IgD-negative memory B cell (primary cell): ENCODE measurements around the gene C2orf42. TPM values are rescaled to one million over a fixed set of nuclear protein-coding genes. Genes with fewer than 3 reads are reported as not detected.
A peak's percentile ranks its signal among the peaks of the same experiment; 100 is the strongest.
"Not testable (repeated sequence)": the region's sequence is repeated elsewhere in the genome, so short reads cannot be mapped to it uniquely, and the experiment has no call there.

Source experiments
- H3K27ac Mint-ChIP-seq, 3 donors: one replicate each; pipeline ENCODE4 v1.8.0; 2020 to 2022; ENCODE audit warnings: mild to moderate bottlenecking in 3 of 3, mixed read lengths in 3 of 3, moderate library complexity in 1 of 3
- H3K27me3 Mint-ChIP-seq: one replicate; pipeline ENCODE4 v1.8.0; 2021; ENCODE audit warnings: mixed read lengths
- H3K36me3 Mint-ChIP-seq: one replicate; pipeline ENCODE4 v1.8.0; 2020; ENCODE audit warnings: mild to moderate bottlenecking, mixed read lengths
- H3K4me1 Mint-ChIP-seq, 3 donors: one replicate each; pipeline ENCODE4 v1.8.0; 2020 to 2022; ENCODE audit warnings: mixed read lengths in 3 of 3, mild to moderate bottlenecking in 1 of 3
- H3K4me3 Mint-ChIP-seq, 4 donors: one replicate each; pipeline ENCODE4 v1.8.0; 2020 to 2022; ENCODE audit warnings: mild to moderate bottlenecking in 4 of 4, mixed read lengths in 4 of 4, moderate library complexity in 3 of 4
- H3K9me3 Mint-ChIP-seq, 3 donors: one replicate each; pipeline ENCODE4 v1.8.0; 2020 to 2021; ENCODE audit warnings: mixed read lengths in 3 of 3, mild to moderate bottlenecking in 1 of 3
- polyA plus RNA-seq: library from polyadenylated mRNA; unstranded; fragments of 300-500 nt; fragmentation: Illumina TruSeq; gene quantifications from one replicate; pipeline ENCODE4 v1.2.3, GENCODE V29; 2021

The C2orf42 gene
- polyA plus RNA-seq, 1 donor from 2014 or later, result 30.7 TPM

GRCh38 chr2:70145144-70145490, 45.7 kb downstream of the C2orf42 start:
- Mint-ChIP-seq H3K4me1 (peaks cover 20 to 24% (median 21%) of the 10 kb centered on the region in 3 donors), H3K4me3 (peak overlapping the region in 3 of 4 donors; percentile 26 to 60 (median 49)), H3K36me3 (peaks cover 1% of the 10 kb centered on the region), H3K27ac (peak overlapping the region; percentile 47 to 99 (median 58)), H3K27me3 (no peaks in the 10 kb centered on the region), H3K9me3 (no peaks in the 10 kb centered on the region)

- Mint-ChIP-seq H3K36me3 (no peaks in the 10 kb centered on the region), H3K4me3 (peak overlapping the region in 2 of 4 donors; percentile 26 to 60), H3K4me1 (peaks cover 21 to 24% (median 23%) of the 10 kb centered on the region in 3 donors), H3K9me3 (no peaks in the 10 kb centered on the region), H3K27ac (peak overlapping the region; percentile 58 to 99 (median 86)), H3K27me3 (no peaks in the 10 kb centered on the region)
These were observed 46.2 kb downstream of the C2orf42 start for GRCh38 chr2:70144443-70145143.

GRCh38 chr2:70143314-70144150, 47.3 kb downstream of the C2orf42 start:
- Mint-ChIP-seq H3K4me3 (peak overlapping the region; percentile 90 to 96 (median 92)), H3K4me1 (peaks cover 21 to 24% (median 23%) of the 10 kb centered on the region in 3 donors), H3K36me3 (no peaks in the 10 kb centered on the region), H3K9me3 (no peaks in the 10 kb centered on the region), H3K27me3 (no peaks in the 10 kb centered on the region), H3K27ac (peak overlapping the region; percentile 99 to 100 (median 99))

- Mint-ChIP-seq H3K36me3 (no peaks in the 10 kb centered on the region), H3K4me3 (peak overlapping the region; percentile 90 to 96 (median 92)), H3K9me3 (no peaks in the 10 kb centered on the region), H3K4me1 (peaks cover 21 to 26% (median 24%) of the 10 kb centered on the region in 3 donors), H3K27me3 (no peaks in the 10 kb centered on the region), H3K27ac (peak overlapping the region; percentile 99 to 100 (median 99))
These were observed 48.1 kb downstream of the C2orf42 start for GRCh38 chr2:70142590-70143313.

- Mint-ChIP-seq H3K9me3 (no peaks in the 10 kb centered on the region), H3K27ac (peak overlapping the region; percentile 99 to 100 (median 99)), H3K36me3 (no peaks in the 10 kb centered on the region), H3K4me1 (peaks cover 23 to 30% (median 24%) of the 10 kb centered on the region in 3 donors), H3K4me3 (peak overlapping the region; percentile 90 to 97 (median 92)), H3K27me3 (no peaks in the 10 kb centered on the region)
These were observed 48.8 kb downstream of the C2orf42 start for GRCh38 chr2:70141902-70142589.

- peak overlapping the region; percentile 87 to 97 (median 92) for H3K4me3 Mint-ChIP-seq
- no peaks in the 10 kb centered on the region for H3K27me3 Mint-ChIP-seq
- no peaks in the 10 kb centered on the region for H3K36me3 Mint-ChIP-seq
- H3K27ac Mint-ChIP-seq, result peak overlapping the region; percentile 98 to 100 (median 99)
- H3K9me3 Mint-ChIP-seq, result no peaks in the 10 kb centered on the region
- peaks cover 19 to 32% (median 23%) of the 10 kb centered on the region in 3 donors for H3K4me1 Mint-ChIP-seq
These were observed 49.5 kb downstream of the C2orf42 start for GRCh38 chr2:70141212-70141901.

- no peaks in the 10 kb centered on the region for H3K36me3 Mint-ChIP-seq
- no peaks in the 10 kb centered on the region for H3K27me3 Mint-ChIP-seq
- peaks cover 23 to 36% (median 24%) of the 10 kb centered on the region in 3 donors for H3K4me1 Mint-ChIP-seq
- peak overlapping the region; percentile 87 to 97 (median 92) for H3K4me3 Mint-ChIP-seq
- H3K27ac Mint-ChIP-seq, result peak overlapping the region; percentile 98 to 100 (median 99)
- H3K9me3 Mint-ChIP-seq, result no peaks in the 10 kb centered on the region
These were observed 50.0 kb downstream of the C2orf42 start for GRCh38 chr2:70140791-70141211.

GRCh38 chr2:70134323-70134983, 56.4 kb downstream of the C2orf42 start:
- not testable (repeated sequence) for H3K9me3 Mint-ChIP-seq, H3K27me3 Mint-ChIP-seq, H3K36me3 Mint-ChIP-seq
- H3K4me1 Mint-ChIP-seq, result peaks cover 38 to 52% (median 43%) of the 10 kb centered on the region in 3 donors
- H3K27ac Mint-ChIP-seq, result peak overlapping the region; percentile 95 to 98 (median 95)
- peak overlapping the region in 3 of 4 donors; percentile 89 to 93 (median 90) for H3K4me3 Mint-ChIP-seq

GRCh38 chr2:70133491-70134322, 57.1 kb downstream of the C2orf42 start:
- H3K27ac Mint-ChIP-seq, result peak overlapping the region; percentile 95 to 98 (median 95)
- peak overlapping the region; percentile 87 to 93 (median 88) for H3K4me3 Mint-ChIP-seq
- no peaks in the 10 kb centered on the region for H3K36me3 Mint-ChIP-seq
- no peaks in the 10 kb centered on the region for H3K9me3 Mint-ChIP-seq
- no peaks in the 10 kb centered on the region for H3K27me3 Mint-ChIP-seq
- peaks cover 38 to 52% (median 43%) of the 10 kb centered on the region in 3 donors for H3K4me1 Mint-ChIP-seq

GRCh38 chr2:70133127-70133452, 57.7 kb downstream of the C2orf42 start:
- Mint-ChIP-seq H3K4me3 (peak overlapping the region; percentile 87 to 93 (median 88)), H3K36me3 (no peaks in the 10 kb centered on the region), H3K27me3 (no peaks in the 10 kb centered on the region), H3K27ac (peak overlapping the region; percentile 95 to 98 (median 95)), H3K4me1 (peaks cover 38 to 53% (median 45%) of the 10 kb centered on the region in 3 donors), H3K9me3 (no peaks in the 10 kb centered on the region)

GRCh38 chr2:70132244-70133126, 58.3 kb downstream of the C2orf42 start:
- H3K27ac Mint-ChIP-seq, result peak overlapping the region; percentile 95 to 98 (median 95)
- peaks cover 38 to 53% (median 47%) of the 10 kb centered on the region in 3 donors for H3K4me1 Mint-ChIP-seq
- no peaks in the 10 kb centered on the region for H3K9me3 Mint-ChIP-seq
- no peaks in the 10 kb centered on the region for H3K27me3 Mint-ChIP-seq
- no peaks in the 10 kb centered on the region for H3K36me3 Mint-ChIP-seq
- H3K4me3 Mint-ChIP-seq, result peak overlapping the region; percentile 87 to 93 (median 88)
